GM18870 (cell line): ENCODE data around the gene FBN1.

Experiments
- ATAC-seq: cut with Tn5 transposase; IDR thresholded peaks from one replicate; pipeline ENCODE4 v1.9.1; 2021; ENCODE audit warnings: moderate library complexity; ENCODE audit not compliant: unreplicated experiment

FBN1 gene

DNA sequence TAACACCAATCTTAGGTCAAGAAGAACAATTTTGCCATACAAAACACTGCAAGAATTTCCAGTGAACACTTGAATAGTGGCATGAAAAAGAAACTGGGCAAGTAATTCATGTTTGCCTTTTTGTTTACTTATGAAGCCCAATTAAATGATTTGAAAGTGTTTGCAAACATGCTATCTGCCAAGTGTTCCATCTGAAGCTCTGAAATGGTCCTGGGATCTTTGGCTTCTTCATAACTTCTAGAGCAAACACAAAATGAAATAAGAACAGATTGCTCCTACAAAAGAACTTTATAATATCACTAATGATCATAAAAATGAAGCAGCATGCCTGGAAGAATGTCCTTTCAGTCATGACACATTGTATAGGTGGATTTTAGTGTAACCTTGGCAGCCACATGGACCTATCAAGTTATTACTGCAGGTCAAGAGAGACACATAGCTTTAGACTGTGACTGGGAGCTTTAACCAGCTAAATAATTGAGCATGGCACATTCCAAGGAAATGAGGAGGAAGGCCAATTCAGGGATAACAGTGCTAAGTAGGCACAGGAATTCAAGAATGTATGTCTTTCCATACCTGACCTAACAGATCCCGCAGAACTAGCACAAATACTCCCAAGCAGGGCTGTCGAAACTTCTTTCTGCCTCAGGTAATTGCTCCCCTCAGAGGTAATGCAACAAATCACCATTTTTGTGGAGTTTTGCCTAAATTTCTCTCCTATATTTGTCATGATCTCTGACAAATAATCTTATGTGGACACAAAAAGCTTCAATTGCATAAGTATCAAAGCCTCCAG lies 169.7 kb downstream of the FBN1 start:
- ATAC-seq, result no peak

DNA sequence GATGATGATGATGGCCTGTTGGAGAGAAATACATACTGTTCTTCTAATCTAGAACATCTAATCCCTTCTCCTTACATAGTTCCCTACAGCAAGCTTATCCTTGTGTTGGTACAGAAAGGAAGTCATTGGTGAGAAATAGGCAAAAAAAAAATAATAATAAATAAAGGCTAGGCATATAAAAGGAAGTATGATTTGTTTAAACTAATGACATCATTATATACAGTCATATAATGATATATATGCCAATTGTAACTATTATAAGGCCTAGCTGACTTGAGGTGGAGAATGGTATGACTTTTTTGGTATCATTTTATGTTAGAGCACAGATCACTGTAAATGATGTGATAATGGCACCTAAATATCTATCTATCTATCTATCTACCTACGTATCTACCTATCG lies 171.8 kb downstream of the FBN1 start:
- ATAC-seq, result no peak

DNA sequence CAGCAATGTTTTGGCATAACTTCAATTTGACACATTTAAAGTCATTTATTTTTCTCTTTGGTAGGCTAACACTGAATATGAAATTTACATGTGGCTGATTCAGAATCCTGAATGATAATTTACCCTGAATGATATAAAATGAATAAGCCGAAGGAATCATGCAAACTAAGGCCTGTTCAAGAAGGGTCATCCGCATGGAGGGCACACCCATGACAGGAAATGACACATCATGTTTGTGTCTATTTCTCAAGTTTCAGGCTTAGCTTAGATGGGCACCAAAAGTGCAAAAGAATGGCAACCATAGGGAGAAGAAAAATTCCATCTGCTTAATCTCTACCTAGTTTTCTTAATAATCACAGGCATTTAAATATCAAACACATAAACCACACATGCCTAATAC lies 172.8 kb downstream of the FBN1 start:
- no peak for ATAC-seq

DNA sequence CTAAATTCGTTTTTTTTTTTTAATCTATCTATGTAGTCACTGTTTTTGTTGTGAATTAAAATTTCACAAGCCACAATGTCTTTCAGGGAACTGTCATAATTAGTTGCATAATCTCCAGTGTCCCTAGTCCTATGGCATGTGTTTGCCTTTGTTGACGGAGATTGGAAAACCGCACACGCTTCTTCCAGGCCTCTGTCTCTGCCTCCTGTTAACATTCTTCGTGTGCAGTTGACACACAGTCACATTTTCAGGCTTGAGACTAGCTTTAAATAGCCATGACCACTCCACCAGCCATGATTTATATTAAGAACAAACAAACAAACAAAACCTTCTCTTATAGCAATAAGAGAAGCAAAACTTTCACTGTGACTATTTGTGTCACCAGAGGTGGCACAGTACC lies 174.4 kb downstream of the FBN1 start:
- no peak for ATAC-seq

DNA sequence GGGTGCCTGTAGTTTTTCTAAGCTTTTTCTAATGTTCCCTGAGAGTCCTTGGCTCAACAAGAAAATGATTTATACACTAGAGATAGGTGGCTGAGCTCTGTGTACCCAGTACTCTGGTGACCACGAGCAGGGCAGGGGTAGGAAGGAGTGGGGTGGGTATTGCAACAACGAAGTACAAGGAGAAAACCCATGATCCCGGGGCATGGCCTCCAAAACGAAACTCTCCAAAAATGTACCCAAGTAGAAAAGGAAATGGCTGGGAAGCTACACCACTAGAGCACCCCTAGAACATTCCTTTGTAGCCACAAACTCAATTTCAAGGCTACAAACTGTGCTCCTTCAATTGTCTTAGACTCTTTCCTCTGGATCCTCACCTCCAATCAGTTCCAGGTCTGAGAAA lies 175.4 kb downstream of the FBN1 start:
- no peak for ATAC-seq

- ATAC-seq, result no peak
Measured at GRCh38 chr15:48469681-48470080, 175.8 kb downstream of the FBN1 start.

DNA sequence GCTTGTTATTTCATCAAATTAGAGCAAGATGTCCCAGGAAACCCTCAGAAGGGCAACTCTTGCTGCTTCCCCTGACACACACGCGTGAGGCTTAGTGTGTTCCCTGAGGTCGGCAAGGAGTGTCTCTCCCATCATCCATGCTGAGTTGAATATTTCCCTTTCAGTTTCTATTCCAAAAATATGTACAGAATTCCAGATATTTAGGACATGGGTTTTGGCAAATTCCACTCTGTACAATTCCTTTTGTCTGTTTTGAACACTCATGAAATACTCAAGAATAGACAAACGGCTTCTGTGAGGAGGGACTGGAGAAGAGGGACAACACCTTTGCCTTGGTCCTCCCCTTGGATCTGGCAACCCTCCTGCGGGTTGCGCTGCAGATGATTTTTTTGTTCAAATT lies 176.2 kb downstream of the FBN1 start:
- ATAC-seq, result no peak

- no peak for ATAC-seq
Measured at GRCh38 chr15:48467801-48468200, 177.7 kb downstream of the FBN1 start.

DNA sequence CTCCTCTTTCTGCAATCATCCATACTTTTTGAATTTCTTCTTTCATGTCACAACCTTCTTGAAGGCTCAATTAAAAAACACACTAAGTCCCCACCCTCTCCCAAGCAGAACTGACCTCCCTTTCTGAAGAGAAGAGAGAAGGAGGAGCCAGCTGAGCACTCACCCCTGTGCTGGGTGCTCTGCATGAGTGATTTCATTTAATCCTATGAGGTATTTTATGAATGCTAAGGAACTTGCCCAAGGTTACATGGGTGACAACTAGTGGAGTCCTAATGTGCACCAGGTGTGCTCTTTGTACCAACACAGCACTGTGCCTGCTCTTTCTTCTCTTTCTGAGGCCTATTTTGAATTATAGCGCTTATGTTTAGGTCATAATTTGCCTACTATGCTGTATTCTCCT lies 178.7 kb downstream of the FBN1 start:
- ATAC-seq, result no peak

- ATAC-seq, result no peak
Measured at GRCh38 chr15:48466079-48466478, 179.4 kb downstream of the FBN1 start.

- ATAC-seq, result no peak
Measured at GRCh38 chr15:48465410-48465809, 180.1 kb downstream of the FBN1 start.

GRCh38 chr15:48463366-48463880 lies 182.1 kb downstream of the FBN1 start:
- no peak for ATAC-seq

DNA sequence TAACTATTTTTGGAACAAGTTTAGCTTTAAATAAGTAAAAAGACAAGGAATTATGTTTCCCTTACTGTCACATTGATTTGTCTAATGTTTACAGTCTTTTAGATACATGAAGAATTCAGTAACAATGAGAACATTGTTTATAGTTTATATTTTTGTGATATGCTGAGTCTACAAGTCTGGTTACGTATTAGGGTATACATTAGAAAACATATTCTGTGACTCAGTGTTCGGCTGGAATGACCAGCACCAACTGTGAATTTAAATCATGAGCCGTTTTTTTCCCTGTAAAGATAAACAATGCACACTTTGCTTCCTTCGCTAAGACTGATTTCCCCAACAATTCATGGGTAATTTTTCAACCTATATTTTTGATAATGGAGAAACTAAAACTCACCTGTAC lies 182.8 kb downstream of the FBN1 start:
- ATAC-seq, result no peak

- no peak for ATAC-seq
Measured at GRCh38 chr15:48459571-48460442, 185.7 kb downstream of the FBN1 start.

DNA sequence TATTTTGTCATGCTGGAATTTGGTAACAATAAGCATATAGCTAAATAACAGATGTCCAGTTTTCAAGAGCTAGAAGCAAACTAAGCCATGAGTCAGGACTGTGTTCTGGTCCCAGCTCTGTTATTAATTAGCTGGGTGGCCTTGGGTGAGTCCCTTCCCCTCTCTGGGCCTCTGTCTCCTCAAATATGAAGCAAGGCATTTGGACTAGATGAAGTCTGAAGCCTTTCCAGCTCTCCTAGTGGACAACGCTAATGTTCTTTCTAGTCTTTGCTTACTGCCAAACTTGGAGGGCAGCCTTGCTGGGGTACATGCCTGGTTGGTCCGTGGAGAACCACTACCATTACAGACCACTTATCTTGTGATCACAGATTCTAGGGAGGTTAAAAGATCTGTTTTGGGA lies 186.6 kb downstream of the FBN1 start:
- no peak for ATAC-seq

GRCh38 chr15:48456134-48456533 lies 189.4 kb downstream of the FBN1 start:
- ATAC-seq, result no peak

DNA sequence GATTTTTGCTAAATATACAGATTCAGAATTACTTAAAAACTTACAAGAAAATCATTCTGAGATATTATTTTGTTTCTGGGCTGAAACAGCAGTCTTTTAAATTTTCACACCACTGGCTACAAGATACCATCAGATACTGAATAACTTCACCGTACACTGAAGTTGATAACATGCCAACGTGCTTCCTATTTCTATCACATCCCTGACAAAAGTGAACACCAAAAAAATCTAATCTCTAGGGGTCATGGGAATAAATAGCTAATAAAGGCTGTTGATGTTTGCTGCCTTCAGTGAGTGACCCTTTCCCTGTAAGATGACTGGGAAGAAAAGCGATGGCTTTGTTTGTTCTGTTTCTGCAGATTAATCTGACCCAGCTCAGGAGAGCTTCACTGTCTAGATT lies 193.8 kb downstream of the FBN1 start:
- ATAC-seq, result no peak

- no peak for ATAC-seq
Measured at GRCh38 chr15:48451241-48451640, 194.3 kb downstream of the FBN1 start.

DNA sequence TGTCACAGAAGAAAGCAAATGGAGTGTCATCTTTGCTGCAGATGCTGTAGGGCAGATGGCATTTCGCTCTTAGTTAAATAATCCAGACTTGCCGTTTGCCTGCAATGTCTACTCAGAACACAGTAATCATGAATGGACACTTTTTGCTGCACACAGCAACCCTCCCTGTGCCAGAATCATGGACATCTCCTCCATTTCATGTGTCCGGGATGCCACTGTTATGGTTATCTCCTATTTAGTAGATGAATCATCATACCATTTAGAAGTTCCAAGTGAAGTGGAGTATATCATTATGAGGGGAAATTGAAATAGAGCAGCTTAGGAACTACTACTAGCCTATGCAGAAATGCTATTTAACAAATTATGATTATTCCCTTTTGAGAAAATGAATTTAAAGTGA lies 195.8 kb downstream of the FBN1 start:
- ATAC-seq, result no peak

DNA sequence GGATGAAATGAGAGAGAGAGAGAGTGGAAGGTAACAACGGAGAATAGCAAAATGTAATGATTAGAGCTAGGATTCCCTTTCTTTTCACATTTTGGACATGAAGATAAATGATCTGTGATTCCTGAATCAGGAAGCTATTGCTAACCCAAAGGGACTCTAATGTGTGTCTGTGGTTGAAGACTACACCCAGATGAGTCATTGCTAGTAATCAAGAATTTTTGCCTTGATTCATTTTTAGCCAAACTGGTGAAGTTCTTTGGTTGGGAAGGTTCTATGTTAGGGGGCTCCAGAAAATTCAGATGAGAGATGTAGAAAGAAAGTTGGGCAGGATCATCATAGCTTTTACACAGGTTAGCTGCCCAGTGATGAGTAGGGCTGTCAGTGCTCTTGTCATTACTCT lies 197.9 kb downstream of the FBN1 start:
- no peak for ATAC-seq

GRCh38 chr15:48447058-48447457 lies 198.5 kb downstream of the FBN1 start:
- no peak for ATAC-seq

GRCh38 chr15:48442011-48442410 lies 203.5 kb downstream of the FBN1 start:
- ATAC-seq, result no peak
